Tibial nerve (tissue), 3 donors: Measurements from ENCODE around the gene SGMS2.

ENCODE experiments used
- POLR2A ChIP-seq, 2 donors: fragments of 450-650 bp; IDR thresholded peaks; one replicate each; pipeline ENCODE4 v1.6.1; 2017; ENCODE audit warnings: antibody characterized with exemption in 2 of 2, mild to moderate bottlenecking in 2 of 2, moderate library complexity in 2 of 2
- TF ChIP-seq, protein P1 (sequence below), 5 experiments: fragments of 200-600 bp in 3 of 5; fragments of 450-650 bp in 2 of 5; sonication (generic) in 3 of 5; IDR thresholded peaks; one replicate each; pipeline ENCODE4 v1.5.1; 2016 to 2019; ENCODE audit warnings: antibody characterized with exemption in 5 of 5, mild to moderate bottlenecking in 3 of 5, moderate library complexity in 2 of 5

DNA sequence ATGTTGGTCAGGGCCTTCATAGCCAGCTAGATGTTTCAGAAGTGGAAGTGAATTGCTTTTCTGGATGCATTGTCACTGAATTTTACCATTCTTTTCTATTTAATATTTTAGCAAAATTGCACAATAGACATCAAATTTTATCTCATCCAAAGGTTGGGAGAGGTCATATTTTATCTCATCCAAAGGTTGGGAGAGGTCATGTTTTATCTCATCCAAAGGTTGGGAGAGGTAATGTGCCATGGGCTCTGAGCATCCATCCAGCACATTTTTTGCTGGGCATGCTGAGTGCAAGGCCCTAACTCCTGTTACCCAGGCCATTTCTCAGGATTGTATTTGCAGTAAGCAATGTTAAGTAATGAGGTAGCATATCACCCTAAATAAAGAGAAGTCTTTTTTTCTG, 91.9 kb downstream of the SGMS2 start:
- TF ChIP-seq, protein P1, sequence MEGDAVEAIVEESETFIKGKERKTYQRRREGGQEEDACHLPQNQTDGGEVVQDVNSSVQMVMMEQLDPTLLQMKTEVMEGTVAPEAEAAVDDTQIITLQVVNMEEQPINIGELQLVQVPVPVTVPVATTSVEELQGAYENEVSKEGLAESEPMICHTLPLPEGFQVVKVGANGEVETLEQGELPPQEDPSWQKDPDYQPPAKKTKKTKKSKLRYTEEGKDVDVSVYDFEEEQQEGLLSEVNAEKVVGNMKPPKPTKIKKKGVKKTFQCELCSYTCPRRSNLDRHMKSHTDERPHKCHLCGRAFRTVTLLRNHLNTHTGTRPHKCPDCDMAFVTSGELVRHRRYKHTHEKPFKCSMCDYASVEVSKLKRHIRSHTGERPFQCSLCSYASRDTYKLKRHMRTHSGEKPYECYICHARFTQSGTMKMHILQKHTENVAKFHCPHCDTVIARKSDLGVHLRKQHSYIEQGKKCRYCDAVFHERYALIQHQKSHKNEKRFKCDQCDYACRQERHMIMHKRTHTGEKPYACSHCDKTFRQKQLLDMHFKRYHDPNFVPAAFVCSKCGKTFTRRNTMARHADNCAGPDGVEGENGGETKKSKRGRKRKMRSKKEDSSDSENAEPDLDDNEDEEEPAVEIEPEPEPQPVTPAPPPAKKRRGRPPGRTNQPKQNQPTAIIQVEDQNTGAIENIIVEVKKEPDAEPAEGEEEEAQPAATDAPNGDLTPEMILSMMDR (IDR thresholded peaks at IDR 0.05), result no peak
- TF ChIP-seq POLR2A (IDR thresholded peaks at IDR 0.05), result no peak
